Activated B cell treated with CpG ODN at 0.5 μM for 24 hours (primary cell): Measurements from ENCODE around the gene DLX1. TPM values are rescaled to one million over a fixed set of nuclear protein-coding genes. Genes with fewer than 3 reads are reported as not detected.

Experiments
- ATAC-seq: fragments of 200-7000 bp; cut with Tn5 transposase; one replicate; pipeline ENCODE4 v1.10.0; 2021; ENCODE audit warnings: low read depth, mild to moderate bottlenecking, moderate library complexity
- CTCF ChIA-PET: fragments of 350-600 bp; sonication (Branson Sonifier 250); formaldehyde crosslinking; loops from one replicate; lab custom pipeline; 2021; ENCODE audit warnings: antibody characterized with exemption; lab: Charles Lee
- POLR2A ChIA-PET: fragments of 350-600 bp; sonication (Branson Sonifier 250); formaldehyde crosslinking; loops from one replicate; lab custom pipeline; 2021; ENCODE audit warnings: antibody characterized with exemption; lab: Charles Lee
- DNase-seq: peaks from one replicate; pipeline ENCODE4 v3.0.0; 2022
- H3K27ac Mint-ChIP-seq: one replicate; pipeline ENCODE4 v1.8.0; 2020; ENCODE audit warnings: mixed read lengths
- H3K27me3 Mint-ChIP-seq: one replicate; pipeline ENCODE4 v1.8.0; 2021; ENCODE audit warnings: mixed read lengths
- H3K36me3 Mint-ChIP-seq: one replicate; pipeline ENCODE4 v1.8.0; 2021; ENCODE audit warnings: low read depth, mixed read lengths
- H3K4me1 Mint-ChIP-seq: one replicate; pipeline ENCODE4 v1.8.0; 2021; ENCODE audit warnings: mixed read lengths
- H3K4me3 Mint-ChIP-seq: one replicate; pipeline ENCODE4 v1.8.0; 2020; ENCODE audit warnings: mild to moderate bottlenecking, mixed read lengths
- H3K9me3 Mint-ChIP-seq: one replicate; pipeline ENCODE4 v1.8.0; 2020; ENCODE audit warnings: mixed read lengths
- intact Hi-C: fragments of 100-400 bp; cut with micrococcal nuclease; formaldehyde crosslinking; loops from one replicate; pipeline ENCODE4 v1.15.1; 2024
- total RNA-seq: library from RNA; stranded (reverse); gene quantifications from 2 replicates; pipeline ENCODE4 v1.2.3, GENCODE V29; 2022
- TF ChIP-seq, protein P1 (sequence below): fragments of 200-600 bp; IDR thresholded peaks from one replicate; pipeline ENCODE4 v1.8.0; 2022; ENCODE audit warnings: antibody characterized with exemption, mild to moderate bottlenecking

Gene DLX1
- total RNA-seq, 1 donor from 2014 or later = not detected

DNA sequence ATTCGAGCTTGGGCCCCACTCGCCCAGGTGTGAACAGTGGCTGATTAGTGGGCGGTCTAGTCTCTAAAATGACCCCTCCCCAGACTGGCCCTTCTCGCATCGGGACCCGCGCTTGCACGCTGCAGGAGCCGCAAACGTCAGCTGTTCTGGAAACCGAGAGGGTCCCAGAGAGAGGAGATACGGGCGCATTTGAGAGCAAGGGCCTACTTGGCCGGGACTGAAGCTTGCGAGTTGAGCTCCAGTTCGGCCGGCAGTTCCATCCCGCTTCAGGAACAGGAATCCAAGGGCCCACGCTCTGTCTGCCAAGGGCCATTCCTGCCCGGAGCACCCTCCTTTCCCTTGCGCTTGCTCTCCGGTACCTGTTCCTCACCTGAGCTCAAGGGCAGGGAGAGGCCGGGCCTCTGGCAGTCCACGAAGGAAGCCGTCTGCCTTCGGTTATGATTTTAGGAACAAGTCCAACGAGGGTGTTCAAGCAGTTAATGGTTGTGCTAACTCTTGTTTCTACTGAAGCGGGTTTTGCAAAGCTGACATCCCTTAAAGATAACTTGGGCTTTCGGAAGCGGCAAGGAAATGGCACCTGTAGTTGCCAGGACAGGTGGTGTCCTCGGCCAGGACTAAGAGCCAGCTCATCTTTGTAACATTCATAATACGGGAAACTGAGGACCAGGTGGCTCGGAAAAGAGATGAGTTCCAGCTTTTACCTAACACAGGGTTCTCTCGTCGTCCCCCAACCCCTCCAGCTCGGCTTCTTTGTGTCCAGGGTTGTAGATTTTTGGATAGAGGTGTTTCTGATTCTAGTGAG lies 3.9 kb upstream of the DLX1 start:
- Mint-ChIP-seq H3K4me3 (no peak overlapping the region), H3K36me3 (no peaks in the 10 kb centered on the region), H3K27ac (no peak overlapping the region), H3K27me3 (peaks cover 55% of the 10 kb centered on the region), H3K9me3 (peaks cover 5% of the 10 kb centered on the region), H3K4me1 (peaks cover 32% of the 10 kb centered on the region)
- ATAC-seq (no peak), DNase-seq (no peak)
- intact Hi-C loops = loop anchor here (5.0 kb wide), 1 partner anchor 1364 kb away; the partner anchor contains the start of gene SP5
- TF ChIP-seq, protein P1, sequence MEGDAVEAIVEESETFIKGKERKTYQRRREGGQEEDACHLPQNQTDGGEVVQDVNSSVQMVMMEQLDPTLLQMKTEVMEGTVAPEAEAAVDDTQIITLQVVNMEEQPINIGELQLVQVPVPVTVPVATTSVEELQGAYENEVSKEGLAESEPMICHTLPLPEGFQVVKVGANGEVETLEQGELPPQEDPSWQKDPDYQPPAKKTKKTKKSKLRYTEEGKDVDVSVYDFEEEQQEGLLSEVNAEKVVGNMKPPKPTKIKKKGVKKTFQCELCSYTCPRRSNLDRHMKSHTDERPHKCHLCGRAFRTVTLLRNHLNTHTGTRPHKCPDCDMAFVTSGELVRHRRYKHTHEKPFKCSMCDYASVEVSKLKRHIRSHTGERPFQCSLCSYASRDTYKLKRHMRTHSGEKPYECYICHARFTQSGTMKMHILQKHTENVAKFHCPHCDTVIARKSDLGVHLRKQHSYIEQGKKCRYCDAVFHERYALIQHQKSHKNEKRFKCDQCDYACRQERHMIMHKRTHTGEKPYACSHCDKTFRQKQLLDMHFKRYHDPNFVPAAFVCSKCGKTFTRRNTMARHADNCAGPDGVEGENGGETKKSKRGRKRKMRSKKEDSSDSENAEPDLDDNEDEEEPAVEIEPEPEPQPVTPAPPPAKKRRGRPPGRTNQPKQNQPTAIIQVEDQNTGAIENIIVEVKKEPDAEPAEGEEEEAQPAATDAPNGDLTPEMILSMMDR = no peak
- CTCF ChIA-PET = interaction anchor here (0.8 to 0.9 kb wide), 2 partner anchors 23 to 1268 kb away, joined by 3 read pairs; no protein-coding TSS in a partner anchor
- POLR2A ChIA-PET = no interaction called here

DNA sequence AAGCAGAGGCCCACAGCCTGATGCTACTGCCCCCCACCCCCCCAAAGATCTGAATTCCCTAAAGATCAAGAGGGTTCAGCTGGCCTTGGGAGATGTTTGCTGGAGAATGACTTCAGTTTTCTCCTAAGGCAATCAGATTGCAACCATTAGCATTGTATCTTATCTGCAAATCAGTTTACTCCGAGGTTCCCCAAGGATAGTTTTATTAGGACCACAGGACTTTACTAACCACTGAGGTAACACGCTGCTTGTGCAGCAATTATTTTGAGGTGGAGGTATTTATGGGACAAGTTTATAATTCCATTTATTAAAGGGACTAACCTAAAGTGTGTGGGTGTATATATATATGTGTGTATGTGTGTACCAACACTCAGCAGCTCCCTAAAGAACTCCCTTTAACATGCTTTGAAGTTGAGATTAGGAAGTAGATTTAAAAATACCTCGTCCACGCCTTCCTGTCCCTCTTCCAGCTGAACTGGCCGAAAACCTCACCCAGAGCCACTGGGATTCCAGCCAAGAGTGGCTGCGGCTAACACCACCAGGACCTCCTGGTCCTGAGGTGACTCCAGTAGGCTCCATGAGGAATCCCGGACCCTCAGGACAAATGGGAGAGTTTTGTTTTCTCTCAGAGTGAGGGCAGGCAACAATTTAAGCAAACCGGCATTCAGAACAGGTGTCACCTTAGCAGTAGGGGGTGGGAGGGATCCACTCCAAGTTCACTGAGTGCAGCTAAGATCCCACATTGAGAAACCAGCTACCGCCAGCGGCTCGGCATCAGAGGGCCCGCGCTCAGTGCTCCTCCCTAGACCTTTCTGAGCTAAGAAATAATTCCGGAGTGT lies 3.0 kb upstream of the DLX1 start:
- TF ChIP-seq, protein P1 = no peak
- Mint-ChIP-seq H3K4me1 (peaks cover 38% of the 10 kb centered on the region), H3K36me3 (no peaks in the 10 kb centered on the region), H3K27ac (peak overlapping the region; percentile 53), H3K27me3 (peaks cover 61% of the 10 kb centered on the region), H3K4me3 (no peak overlapping the region), H3K9me3 (peaks cover 5% of the 10 kb centered on the region)
- ChIA-PET POLR2A (no interaction called here), CTCF (interaction anchor here (0.9 kb wide), 1 partner anchor 22 kb away, joined by 3 read pairs; no protein-coding TSS in a partner anchor)
- intact Hi-C loops = loop anchor here (5.0 kb wide), 1 partner anchor 1365 kb away; the partner anchor contains the start of gene SP5
- DNase-seq (no peak), ATAC-seq (no peak)

DNA sequence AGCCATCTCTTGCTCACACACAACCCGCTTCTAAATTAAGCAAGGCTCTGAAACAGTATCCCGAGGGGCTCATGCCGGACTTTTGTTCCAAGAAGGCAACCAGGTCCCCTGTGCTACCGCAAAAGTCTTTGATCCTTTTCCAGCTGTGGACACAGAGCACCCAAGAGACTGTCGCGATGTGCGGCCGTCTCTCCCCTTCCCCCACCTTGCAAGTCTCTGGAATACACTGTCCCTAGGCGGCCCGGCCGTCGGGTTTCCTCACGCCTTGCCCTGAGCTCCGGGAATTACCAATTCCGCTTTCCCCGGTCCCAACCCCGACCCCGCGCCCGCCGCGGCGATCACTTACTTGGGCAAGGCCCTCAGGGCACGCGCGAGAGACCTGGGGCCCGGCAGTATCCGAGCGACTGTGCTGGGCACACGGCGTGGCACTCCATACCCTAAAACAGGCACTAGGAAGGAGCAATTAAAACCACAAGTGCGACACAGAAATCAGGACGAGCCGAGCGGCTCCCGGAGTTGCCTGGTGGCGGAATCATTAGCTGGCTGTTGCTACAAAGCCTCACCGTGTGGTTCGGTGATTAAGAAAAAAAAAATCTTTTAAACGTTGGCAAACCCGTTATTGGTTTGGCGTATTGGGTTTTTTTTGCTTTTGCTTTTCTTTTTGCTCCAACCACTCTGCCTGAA lies 2.2 kb upstream of the DLX1 start:
- intact Hi-C loops = loop anchor here (5.0 kb wide), 1 partner anchor 1366 kb away; the partner anchor contains the start of gene SP5
- TF ChIP-seq, protein P1 = no peak
- Mint-ChIP-seq H3K4me1 (peaks cover 43% of the 10 kb centered on the region), H3K4me3 (no peak overlapping the region), H3K27ac (no peak overlapping the region), H3K9me3 (peaks cover 5% of the 10 kb centered on the region), H3K27me3 (peaks cover 69% of the 10 kb centered on the region), H3K36me3 (peaks cover 2% of the 10 kb centered on the region)
- ChIA-PET POLR2A (interaction anchor here (1.7 kb wide), 1 partner anchor 16 kb away, joined by 4 read pairs; no protein-coding TSS in a partner anchor), CTCF (interaction anchor here (1.3 kb wide), 1 partner anchor 22 kb away, joined by 3 read pairs; no protein-coding TSS in a partner anchor)
- ATAC-seq (no peak), DNase-seq (no peak)

DNA sequence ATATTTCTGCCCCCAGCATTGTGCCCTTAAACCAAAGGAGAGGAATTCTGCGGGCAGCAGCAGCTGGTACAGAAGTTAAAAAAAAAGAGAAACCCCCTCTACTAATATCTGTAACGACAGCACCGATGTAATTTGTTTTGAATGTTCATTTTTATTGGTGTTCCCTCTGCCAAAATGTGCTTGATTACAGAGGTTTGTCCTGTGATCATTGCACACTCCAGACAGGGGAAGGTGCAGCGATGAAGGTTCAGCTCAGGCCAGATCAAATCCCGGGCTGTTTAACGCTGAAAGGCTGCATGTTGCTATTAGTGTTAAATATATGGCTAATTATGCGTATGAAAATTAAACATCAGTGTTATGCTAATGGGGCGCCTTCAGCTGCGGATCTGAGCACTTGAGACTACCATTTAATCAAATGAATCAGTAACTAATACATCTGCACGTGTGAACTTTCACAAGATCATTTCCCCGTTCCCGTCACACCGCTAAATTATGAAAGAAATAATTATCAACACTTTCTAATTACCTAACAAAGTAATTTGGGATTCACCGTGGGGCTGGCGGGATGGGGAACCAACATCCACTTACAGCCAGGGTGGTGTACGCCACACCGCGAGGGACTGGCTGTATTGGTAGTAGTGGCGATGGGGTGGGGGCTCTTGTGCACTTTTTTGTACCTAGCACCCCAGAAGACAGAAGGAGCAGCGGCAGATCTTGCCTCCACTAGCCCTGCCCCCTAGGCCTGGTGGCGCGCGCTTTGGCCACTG lies 1.5 kb upstream of the DLX1 start:
- H3K9me3 Mint-ChIP-seq = peaks cover 5% of the 10 kb centered on the region
- POLR2A ChIA-PET = interaction anchor here (1.7 kb wide), 1 partner anchor 15 kb away, joined by 4 read pairs; no protein-coding TSS in a partner anchor
- H3K27ac Mint-ChIP-seq = no peak overlapping the region
- TF ChIP-seq, protein P1 = no peak
- no peak for DNase-seq
- peaks cover 2% of the 10 kb centered on the region for H3K36me3 Mint-ChIP-seq
- no peak overlapping the region for H3K4me3 Mint-ChIP-seq
- intact Hi-C loops = loop anchor here (2.0 to 5.0 kb wide), 2 partner anchors 1317 to 1367 kb away; partner anchors contain the start of gene SP5
- no peak for ATAC-seq
- peaks cover 76% of the 10 kb centered on the region for H3K27me3 Mint-ChIP-seq
- CTCF ChIA-PET = interaction anchor here (1.3 kb wide), 1 partner anchor 21 kb away, joined by 3 read pairs; no protein-coding TSS in a partner anchor
- peaks cover 46% of the 10 kb centered on the region for H3K4me1 Mint-ChIP-seq
